Mesothelial cell of epicardium (in vitro differentiated cells): ENCODE measurements around the gene MOV10. TPM values are rescaled to one million over a fixed set of nuclear protein-coding genes. Genes with fewer than 3 reads are reported as not detected.

Experiments
- DNase-seq, 2 experiments: peaks; one replicate each; pipeline ENCODE4 v3.0.0; 2021; ENCODE audit warnings: low spot score in 2 of 2; ENCODE audit not compliant: unreplicated experiment in 2 of 2
- H3K27ac Mint-ChIP-seq: 2 replicates; pipeline ENCODE4 v1.8.0; 2021; ENCODE audit warnings: mixed read lengths
- H3K27me3 Mint-ChIP-seq: 2 replicates; pipeline ENCODE4 v1.8.0; 2021; ENCODE audit warnings: low read depth, mixed read lengths
- H3K36me3 Mint-ChIP-seq: 2 replicates; pipeline ENCODE4 v1.8.0; 2021; ENCODE audit warnings: mixed read lengths
- H3K4me1 Mint-ChIP-seq: 2 replicates; pipeline ENCODE4 v1.8.0; 2021; ENCODE audit warnings: mixed read lengths
- H3K4me3 Mint-ChIP-seq: 2 replicates; pipeline ENCODE4 v1.8.0; 2021; ENCODE audit warnings: mild to moderate bottlenecking, moderate library complexity, mixed read lengths
- H3K9me3 Mint-ChIP-seq: 2 replicates; pipeline ENCODE4 v1.8.0; 2021; ENCODE audit warnings: mixed read lengths
- total RNA-seq: library from RNA; stranded (reverse); gene quantifications from 3 replicates; pipeline ENCODE4 v1.2.1, GENCODE V29; 2021
- TF ChIP-seq, protein P1 (sequence below): fragments of 200-600 bp; sonication (generic); IDR thresholded peaks from one replicate; pipeline ENCODE4 v1.5.0; 2021; ENCODE audit warnings: antibody characterized with exemption; ENCODE audit not compliant: unreplicated experiment

Gene MOV10
- total RNA-seq, 1 donor from 2014 or later, result 163 TPM

DNA sequence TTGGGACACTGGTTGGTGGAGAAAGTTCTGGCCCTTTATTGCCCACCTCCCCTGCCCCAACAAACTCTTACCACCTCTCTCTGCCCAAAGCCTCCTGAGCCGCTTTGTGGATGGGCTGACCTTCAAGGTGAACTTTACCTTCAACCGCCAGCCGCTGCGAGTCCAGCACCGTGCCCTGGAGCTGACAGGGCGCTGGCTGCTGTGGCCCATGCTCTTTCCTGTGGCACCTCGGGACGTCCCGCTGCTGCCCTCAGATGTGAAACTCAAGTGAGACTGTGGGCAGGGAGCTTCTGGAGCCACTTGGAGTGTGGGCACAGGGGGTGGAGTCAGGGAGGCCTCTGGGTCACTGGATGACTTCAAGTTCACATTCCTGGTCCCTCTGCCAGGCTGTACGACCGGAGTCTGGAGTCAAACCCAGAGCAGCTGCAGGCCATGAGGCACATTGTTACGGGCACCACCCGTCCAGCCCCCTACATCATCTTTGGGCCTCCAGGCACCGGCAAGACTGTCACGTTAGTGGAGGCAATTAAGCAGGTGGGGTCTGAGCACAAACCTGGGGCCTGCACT lies 20.0 kb downstream of the MOV10 start:
- Mint-ChIP-seq H3K27ac (no peak overlapping the region), H3K4me3 (no peak overlapping the region), H3K4me1 (peaks cover 20% of the 10 kb centered on the region), H3K36me3 (peaks cover 38% of the 10 kb centered on the region), H3K27me3 (no peaks in the 10 kb centered on the region), H3K9me3 (no peaks in the 10 kb centered on the region)
- no peak for DNase-seq
- TF ChIP-seq, protein P1, sequence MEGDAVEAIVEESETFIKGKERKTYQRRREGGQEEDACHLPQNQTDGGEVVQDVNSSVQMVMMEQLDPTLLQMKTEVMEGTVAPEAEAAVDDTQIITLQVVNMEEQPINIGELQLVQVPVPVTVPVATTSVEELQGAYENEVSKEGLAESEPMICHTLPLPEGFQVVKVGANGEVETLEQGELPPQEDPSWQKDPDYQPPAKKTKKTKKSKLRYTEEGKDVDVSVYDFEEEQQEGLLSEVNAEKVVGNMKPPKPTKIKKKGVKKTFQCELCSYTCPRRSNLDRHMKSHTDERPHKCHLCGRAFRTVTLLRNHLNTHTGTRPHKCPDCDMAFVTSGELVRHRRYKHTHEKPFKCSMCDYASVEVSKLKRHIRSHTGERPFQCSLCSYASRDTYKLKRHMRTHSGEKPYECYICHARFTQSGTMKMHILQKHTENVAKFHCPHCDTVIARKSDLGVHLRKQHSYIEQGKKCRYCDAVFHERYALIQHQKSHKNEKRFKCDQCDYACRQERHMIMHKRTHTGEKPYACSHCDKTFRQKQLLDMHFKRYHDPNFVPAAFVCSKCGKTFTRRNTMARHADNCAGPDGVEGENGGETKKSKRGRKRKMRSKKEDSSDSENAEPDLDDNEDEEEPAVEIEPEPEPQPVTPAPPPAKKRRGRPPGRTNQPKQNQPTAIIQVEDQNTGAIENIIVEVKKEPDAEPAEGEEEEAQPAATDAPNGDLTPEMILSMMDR, result no peak

DNA sequence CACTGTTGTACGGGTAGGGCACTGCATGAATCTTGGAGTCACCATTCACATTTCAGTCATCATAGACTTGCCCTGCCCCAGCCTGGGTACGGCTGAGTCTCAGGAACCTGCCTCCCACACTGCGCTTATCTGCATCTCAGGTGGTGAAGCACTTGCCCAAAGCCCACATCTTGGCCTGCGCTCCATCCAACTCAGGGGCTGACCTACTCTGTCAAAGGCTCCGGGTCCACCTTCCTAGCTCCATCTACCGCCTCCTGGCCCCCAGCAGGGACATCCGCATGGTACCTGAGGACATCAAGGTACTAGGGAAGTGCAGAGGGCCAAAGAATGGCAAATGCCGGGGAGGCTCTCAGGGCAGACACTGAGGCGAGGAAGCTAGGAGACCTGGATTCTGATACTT lies 20.8 kb downstream of the MOV10 start:
- H3K27ac Mint-ChIP-seq, result no peak overlapping the region
- DNase-seq, result no peak
- TF ChIP-seq, protein P1, result no peak
- H3K4me1 Mint-ChIP-seq, result peaks cover 29% of the 10 kb centered on the region
- no peaks in the 10 kb centered on the region for H3K9me3 Mint-ChIP-seq
- H3K4me3 Mint-ChIP-seq, result no peak overlapping the region
- H3K36me3 Mint-ChIP-seq, result peaks cover 33% of the 10 kb centered on the region
- no peaks in the 10 kb centered on the region for H3K27me3 Mint-ChIP-seq

- Mint-ChIP-seq H3K4me3 (no peak overlapping the region), H3K9me3 (no peaks in the 10 kb centered on the region), H3K27me3 (no peaks in the 10 kb centered on the region), H3K4me1 (peaks cover 43% of the 10 kb centered on the region), H3K27ac (no peak overlapping the region), H3K36me3 (peaks cover 33% of the 10 kb centered on the region)
- DNase-seq, result no peak
- TF ChIP-seq, protein P1, result no peak
Measured at GRCh38 chr1:112696578-112697314, 22.3 kb downstream of the MOV10 start.

DNA sequence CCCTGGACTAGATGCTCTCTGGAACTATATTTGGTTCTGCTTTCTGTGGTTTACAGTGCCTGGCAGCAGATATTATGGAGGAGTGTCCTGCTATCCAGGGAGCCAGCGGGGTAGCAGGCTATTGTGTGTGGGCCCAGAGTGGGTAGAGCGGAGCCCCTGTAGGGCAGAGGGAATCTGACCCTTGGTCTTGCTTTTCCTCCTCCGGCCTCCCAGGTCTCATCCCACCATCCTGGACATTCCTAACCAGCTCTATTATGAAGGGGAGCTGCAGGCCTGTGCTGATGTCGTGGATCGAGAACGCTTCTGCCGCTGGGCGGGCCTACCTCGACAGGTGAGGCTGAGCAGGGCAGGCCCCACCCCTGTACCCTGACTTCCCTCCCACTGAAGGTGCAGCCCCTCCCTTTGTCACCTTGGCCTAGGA lies 23.3 kb downstream of the MOV10 start:
- Mint-ChIP-seq H3K27ac (peak overlapping the region; percentile 34), H3K9me3 (no peaks in the 10 kb centered on the region), H3K36me3 (peaks cover 33% of the 10 kb centered on the region), H3K4me3 (no peak overlapping the region), H3K27me3 (no peaks in the 10 kb centered on the region), H3K4me1 (peaks cover 54% of the 10 kb centered on the region)
- DNase-seq, result no peak
- TF ChIP-seq, protein P1, result no peak

- TF ChIP-seq, protein P1, result no peak
- no peak overlapping the region for H3K4me3 Mint-ChIP-seq
- no peaks in the 10 kb centered on the region for H3K27me3 Mint-ChIP-seq
- H3K36me3 Mint-ChIP-seq, result peaks cover 29% of the 10 kb centered on the region
- peaks cover 61% of the 10 kb centered on the region for H3K4me1 Mint-ChIP-seq
- no peaks in the 10 kb centered on the region for H3K9me3 Mint-ChIP-seq
- H3K27ac Mint-ChIP-seq, result peak overlapping the region; percentile 98
- DNase-seq, result no peak
Measured at GRCh38 chr1:112698366-112699310, 24.2 kb downstream of the MOV10 start.
